ENCODE results near the gene CUX1.

DNA sequence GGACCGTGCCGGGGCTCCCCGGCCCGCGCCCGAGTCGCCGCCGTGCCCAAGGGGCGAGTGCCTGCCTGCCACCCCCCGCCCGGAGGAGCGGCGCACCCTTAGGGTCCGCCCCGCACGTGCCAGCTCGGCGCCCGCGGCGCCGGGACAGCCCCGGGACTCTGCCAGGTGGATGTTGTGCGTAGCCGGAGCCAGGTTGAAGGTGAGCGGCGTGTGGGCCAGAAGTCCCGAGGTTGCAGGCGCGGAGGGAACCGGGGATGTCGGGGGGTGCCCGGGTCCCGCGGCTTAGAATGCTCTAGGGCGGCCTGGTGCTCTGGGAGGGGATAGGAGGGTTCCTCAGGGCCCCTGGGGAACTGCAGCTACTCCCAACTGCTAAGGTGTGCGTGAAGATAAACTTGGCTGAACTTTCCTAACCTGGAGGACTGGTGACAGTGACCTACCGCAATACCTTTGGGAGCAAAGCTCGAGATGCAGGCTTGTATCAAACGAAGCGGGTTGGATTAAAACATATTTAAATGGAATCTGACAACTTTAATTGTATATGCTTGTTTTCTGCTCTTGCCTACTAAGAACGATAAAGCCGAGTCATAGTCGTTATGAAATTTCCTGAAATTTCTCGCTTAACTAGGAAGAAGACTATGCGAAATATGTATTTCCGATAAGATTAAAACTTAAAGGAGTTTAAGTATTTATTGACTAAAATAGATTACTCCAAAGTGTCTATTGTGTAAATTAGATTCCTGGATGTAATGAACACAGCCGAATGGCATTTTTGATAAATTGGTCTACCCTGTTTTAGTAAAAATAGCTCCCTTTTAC is at the start of gene CUX1:
- no peak for TF ChIP-seq POLR2A (IDR thresholded peaks at IDR 0.05; ENCODE audit: low read depth, low read length)
- TF ChIP-seq POLR2AphosphoS5 (IDR thresholded peaks at IDR 0.05; ENCODE audit: low read depth, low read length), result no peak
- no peak for TF ChIP-seq TAF1 (IDR thresholded peaks at IDR 0.05; ENCODE audit: borderline replicate concordance, low read depth, low read length)

All from GM12892 (cell line).